ENCODE data around the gene TESK1. TPM values are rescaled to one million over a fixed set of nuclear protein-coding genes. Genes with fewer than 3 reads are reported as not detected.
"Not testable (repeated sequence)": the region's sequence is repeated elsewhere in the genome, so short reads cannot be mapped to it uniquely, and the experiment has no call there.

Gene TESK1
- total RNA-seq, 4 donors from 2014 or later = 11.9 to 69.2 (median 45.8) TPM

DNA sequence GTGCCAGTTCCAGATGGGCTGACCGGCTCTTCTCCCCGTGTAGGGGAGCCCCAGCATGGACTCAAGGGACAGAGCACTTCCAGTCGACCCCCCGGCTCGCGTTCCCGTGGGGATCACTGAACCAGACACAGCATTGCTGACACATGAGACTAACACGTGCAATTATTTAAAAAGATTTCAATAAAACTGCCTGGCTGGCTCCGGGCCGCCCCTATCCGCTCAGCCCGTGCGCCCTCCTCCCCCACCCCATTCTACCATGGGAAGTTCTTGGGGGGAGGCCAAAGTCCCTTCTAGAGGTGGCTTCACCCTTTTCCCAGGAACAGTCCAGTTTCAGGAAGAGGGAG is 4.7 kb downstream of the TESK1 start:
- in situ Hi-C loops (cut with MboI; ENCODE audit: low pct_ligation_motif_present in 1 of 4, low pct_unique_long_range_greater_than_20kb in 1 of 4, low sequenced_read_pairs in 3 of 4) = no loop called here
- TF ChIP-seq, protein P1, sequence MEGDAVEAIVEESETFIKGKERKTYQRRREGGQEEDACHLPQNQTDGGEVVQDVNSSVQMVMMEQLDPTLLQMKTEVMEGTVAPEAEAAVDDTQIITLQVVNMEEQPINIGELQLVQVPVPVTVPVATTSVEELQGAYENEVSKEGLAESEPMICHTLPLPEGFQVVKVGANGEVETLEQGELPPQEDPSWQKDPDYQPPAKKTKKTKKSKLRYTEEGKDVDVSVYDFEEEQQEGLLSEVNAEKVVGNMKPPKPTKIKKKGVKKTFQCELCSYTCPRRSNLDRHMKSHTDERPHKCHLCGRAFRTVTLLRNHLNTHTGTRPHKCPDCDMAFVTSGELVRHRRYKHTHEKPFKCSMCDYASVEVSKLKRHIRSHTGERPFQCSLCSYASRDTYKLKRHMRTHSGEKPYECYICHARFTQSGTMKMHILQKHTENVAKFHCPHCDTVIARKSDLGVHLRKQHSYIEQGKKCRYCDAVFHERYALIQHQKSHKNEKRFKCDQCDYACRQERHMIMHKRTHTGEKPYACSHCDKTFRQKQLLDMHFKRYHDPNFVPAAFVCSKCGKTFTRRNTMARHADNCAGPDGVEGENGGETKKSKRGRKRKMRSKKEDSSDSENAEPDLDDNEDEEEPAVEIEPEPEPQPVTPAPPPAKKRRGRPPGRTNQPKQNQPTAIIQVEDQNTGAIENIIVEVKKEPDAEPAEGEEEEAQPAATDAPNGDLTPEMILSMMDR (IDR thresholded peaks at IDR 0.05) = no peak
- TF ChIP-seq POLR2A (IDR thresholded peaks at IDR 0.05) (no peak), POLR2AphosphoS5 (IDR thresholded peaks at IDR 0.05) (no peak), EP300 (IDR thresholded peaks at IDR 0.05; ENCODE audit: low read depth) (no peak)

DNA sequence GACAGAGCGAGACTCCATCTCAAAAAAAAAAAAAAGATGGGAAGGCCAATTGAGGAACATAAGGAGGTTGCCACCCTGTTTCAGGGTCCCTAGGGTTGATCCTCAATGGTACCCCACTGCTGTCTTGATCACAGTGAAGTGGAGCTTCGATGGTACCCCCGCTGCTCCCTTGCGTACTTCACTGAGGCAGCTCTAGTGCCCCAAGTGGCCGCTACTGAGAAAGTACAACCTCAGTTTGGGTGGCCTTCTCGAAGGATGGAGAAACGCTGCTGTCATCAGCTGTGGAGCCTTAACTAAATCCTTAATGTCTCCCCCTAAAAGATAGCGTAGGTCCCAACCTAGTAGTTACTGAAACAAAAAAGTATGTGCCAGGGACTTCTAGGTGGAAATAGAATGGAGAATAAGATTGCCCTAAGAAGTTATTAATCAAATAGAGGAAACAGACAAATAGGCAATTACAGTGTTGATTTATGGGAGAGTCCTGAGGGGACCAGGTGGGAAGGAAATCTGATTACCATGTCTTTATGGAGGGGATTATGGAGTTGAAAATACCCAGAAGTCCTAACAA is 6.3 kb downstream of the TESK1 start:
- TF ChIP-seq POLR2A (IDR thresholded peaks at IDR 0.05) (no peak), EP300 (IDR thresholded peaks at IDR 0.05; ENCODE audit: low read depth) (no peak)
- TF ChIP-seq, protein P1 (IDR thresholded peaks at IDR 0.05) = peak; percentile 54 to 68 (median 58)
- peak; percentile 45 for DNase-seq
- H3K27ac ChIP-seq = no peak overlapping the region
- H3K4me1 ChIP-seq = peaks cover 5 to 11% (median 7%) of the 10 kb centered on the region in 4 donors
- no peaks in the 10 kb centered on the region for H3K9me3 ChIP-seq
- peaks cover 0 to 14% (median 7%) of the 10 kb centered on the region in 4 donors for H3K36me3 ChIP-seq
- WGBS, 2 donors (ENCODE audit: low coverage in 1 of 2) = 19 to 83% methylated on average over 1 to 8 of the region's 8 CpGs
- intact Hi-C loops (cut with DNase I; ENCODE audit: low total_unique reads) (no loop called here), in situ Hi-C loops (cut with MboI; ENCODE audit: low pct_ligation_motif_present in 1 of 4, low pct_unique_long_range_greater_than_20kb in 1 of 4, low sequenced_read_pairs in 3 of 4) (no loop called here)
- H3K27me3 ChIP-seq = no peaks in the 10 kb centered on the region
- H3K4me3 ChIP-seq = no peak overlapping the region

More for the DNA sequence above, 4.7 kb downstream of the TESK1 start:
- intact Hi-C loops (cut with DNase I; ENCODE audit: low total_unique reads) = no loop called here
- peaks cover 0 to 14% (median 7%) of the 10 kb centered on the region in 4 donors for H3K36me3 ChIP-seq
- no peaks in the 10 kb centered on the region for H3K27me3 ChIP-seq
- no peak for DNase-seq
- H3K4me3 ChIP-seq = no peak overlapping the region
- H3K4me1 ChIP-seq = peaks cover 10 to 17% (median 12%) of the 10 kb centered on the region in 4 donors
- 86 to 89% methylated on average over 3 to 13 of the region's 13 CpGs for WGBS, 2 donors (ENCODE audit: low coverage in 1 of 2)
- H3K27ac ChIP-seq = no peak overlapping the region
- no peaks in the 10 kb centered on the region for H3K9me3 ChIP-seq

DNA sequence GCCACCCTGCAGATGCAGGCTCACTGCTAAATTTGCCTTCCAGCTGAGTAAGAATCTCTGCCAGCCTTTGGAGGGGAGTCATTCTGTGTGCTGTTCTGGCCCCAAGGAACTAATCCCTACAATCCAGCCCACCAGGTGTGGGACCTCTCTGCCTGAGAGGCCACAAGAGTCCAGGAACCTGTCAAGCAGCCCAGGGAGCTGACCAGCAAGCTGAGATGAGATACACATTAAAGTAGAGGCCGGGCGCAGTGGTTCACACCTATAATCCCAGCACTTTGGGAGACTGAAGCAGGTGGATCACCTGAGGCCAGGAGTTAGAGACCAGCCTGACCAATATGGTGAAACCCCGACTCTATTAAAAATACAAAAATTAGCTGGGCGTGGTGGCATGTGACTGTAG is 7.0 kb downstream of the TESK1 start:
- H3K4me1 ChIP-seq; H3K27me3 ChIP-seq; in situ Hi-C loops (cut with MboI; ENCODE audit: low pct_ligation_motif_present in 1 of 4, low pct_unique_long_range_greater_than_20kb in 1 of 4, low sequenced_read_pairs in 3 of 4); H3K9me3 ChIP-seq; DNase-seq; H3K4me3 ChIP-seq; H3K27ac ChIP-seq; intact Hi-C loops (cut with DNase I; ENCODE audit: low total_unique reads): not testable (repeated sequence)
- WGBS, 2 donors (ENCODE audit: low coverage in 1 of 2) = 85% methylated on average over 4 of the region's 4 CpGs; no CpG with 5 or more reads in 1 of the 2 donors
- H3K36me3 ChIP-seq = peaks cover 0 to 14% (median 7%) of the 10 kb centered on the region in 4 donors

DNA sequence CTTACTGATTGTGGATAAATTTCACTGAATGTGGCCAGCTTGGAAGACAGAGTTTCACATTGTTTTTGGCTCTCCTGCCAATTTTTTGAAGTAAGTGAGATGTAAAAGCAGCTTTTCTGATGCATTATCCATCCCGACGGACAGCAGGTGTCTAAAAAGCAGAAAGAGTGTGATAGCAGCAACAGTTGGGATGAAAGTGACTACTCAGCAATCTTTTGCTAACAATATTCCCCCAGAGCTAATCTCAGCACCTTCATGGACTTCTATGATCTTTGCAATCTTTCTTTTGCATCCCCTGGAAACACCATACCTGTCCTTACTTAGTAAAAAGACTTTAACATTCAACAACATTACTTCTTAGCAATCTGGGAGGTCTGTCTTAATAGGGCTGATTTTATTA is 7.8 kb downstream of the TESK1 start:
- H3K27ac ChIP-seq = no peak overlapping the region
- TF ChIP-seq, protein P1 (IDR thresholded peaks at IDR 0.05) = no peak
- TF ChIP-seq POLR2A (IDR thresholded peaks at IDR 0.05) (no peak), EP300 (IDR thresholded peaks at IDR 0.05; ENCODE audit: low read depth) (no peak), POLR2AphosphoS5 (IDR thresholded peaks at IDR 0.05) (no peak)
- 95% methylated on average over 2 of the region's 2 CpGs; no CpG with 5 or more reads in 1 of the 2 donors for WGBS, 2 donors (ENCODE audit: low coverage in 1 of 2)
- no peak overlapping the region for H3K4me3 ChIP-seq
- H3K36me3 ChIP-seq = peaks cover 0 to 13% (median 5%) of the 10 kb centered on the region in 4 donors
- intact Hi-C loops (cut with DNase I; ENCODE audit: low total_unique reads) = no loop called here
- H3K9me3 ChIP-seq = no peaks in the 10 kb centered on the region
- in situ Hi-C loops (cut with MboI; ENCODE audit: low pct_ligation_motif_present in 1 of 4, low pct_unique_long_range_greater_than_20kb in 1 of 4, low sequenced_read_pairs in 3 of 4) = no loop called here
- no peak for DNase-seq
- H3K4me1 ChIP-seq = peaks cover 3 to 8% (median 6%) of the 10 kb centered on the region in 4 donors
- no peaks in the 10 kb centered on the region for H3K27me3 ChIP-seq
